IMR-90 (cell line): Measurements from ENCODE around the gene ERCC6. TPM values are rescaled to one million over a fixed set of nuclear protein-coding genes. Genes with fewer than 3 reads are reported as not detected.

Source experiments
- ATAC-seq: fragments of 200-7000 bp; cut with Tn5 transposase; 2 replicates; pipeline ENCODE4 v1.9.1; 2020; ENCODE audit warnings: low read depth, mild to moderate bottlenecking, moderate library complexity
- BruUV-seq: library from RNA; stranded (reverse); fragments of 400-500 nt; replicated peaks from 2 replicates; lab custom pipeline; 2021; lab: Mats Ljungman, UMichigan
- CTCF ChIA-PET: fragments of 300-600 bp; formaldehyde crosslinking; extraction: SDS; loops from one replicate; lab custom pipeline; 2021; ENCODE audit warnings: antibody characterized with exemption; lab: Yijun Ruan, JAX
- POLR2A ChIA-PET: fragments of 300-600 bp; sonication (Branson Sonifier 250); formaldehyde crosslinking; loops from one replicate; lab custom pipeline; 2022; ENCODE audit warnings: antibody characterized with exemption; ENCODE audit not compliant: unreplicated experiment; lab: Charles Lee
- DNase-seq: peaks from one replicate; pipeline ENCODE4 v3.0.0; 2013
- H2AFZ ChIP-seq: replicated peaks from 2 replicates; pipeline ENCODE3; 2013; ENCODE audit warnings: low read length, mild to moderate bottlenecking; ENCODE audit not compliant: poor library complexity
- H2AK5ac ChIP-seq: 2 replicates; pipeline ENCODE4 v1.6.1; 2013; ENCODE audit warnings: low read depth, low read length, inconsistent platforms
- H2AK9ac ChIP-seq: replicated peaks from 2 replicates; pipeline ENCODE3; 2013; ENCODE audit warnings: mild to moderate bottlenecking, low read depth, low read length, moderate library complexity; ENCODE audit not compliant: poor library complexity
- H2BK120ac ChIP-seq: 2 replicates; pipeline ENCODE4 v1.6.1; 2013; ENCODE audit warnings: low read depth, low read length, inconsistent platforms
- H2BK15ac ChIP-seq: 3 replicates; pipeline ENCODE4 v1.6.1; 2013; ENCODE audit warnings: low read depth, low read length, inconsistent platforms
- H2BK20ac ChIP-seq: 2 replicates; pipeline ENCODE4 v1.6.1; 2013; ENCODE audit warnings: low read depth, mild to moderate bottlenecking, inconsistent platforms, low read length, moderate library complexity
- H2BK5ac ChIP-seq: 2 replicates; pipeline ENCODE4 v1.6.1; 2013; ENCODE audit warnings: mild to moderate bottlenecking, low read depth, low read length, inconsistent platforms; ENCODE audit not compliant: poor library complexity, severe bottlenecking
- H3K14ac ChIP-seq: replicated peaks from 2 replicates; pipeline ENCODE4 v1.6.1; 2013; ENCODE audit warnings: low read depth, low read length, inconsistent platforms
- H3K18ac ChIP-seq: 2 replicates; pipeline ENCODE4 v1.6.1; 2013; ENCODE audit warnings: low read depth, low read length, control low read depth
- H3K23ac ChIP-seq: 2 replicates; pipeline ENCODE4 v1.6.1; 2013; ENCODE audit warnings: low read depth, low read length, inconsistent platforms
- H3K27ac ChIP-seq: 2 replicates; pipeline ENCODE4 v1.5.1; 2013; ENCODE audit warnings: mild to moderate bottlenecking, control low read depth, low read length; ENCODE audit not compliant: insufficient read depth
- H3K27me3 ChIP-seq: 2 replicates; pipeline ENCODE4 v1.6.1; 2013; ENCODE audit warnings: low read length; ENCODE audit not compliant: control insufficient read depth, insufficient read depth
- H3K36me3 ChIP-seq: 2 replicates; pipeline ENCODE4 v1.6.1; 2013; ENCODE audit warnings: low read length, mixed read lengths; ENCODE audit not compliant: control insufficient read depth, insufficient read depth
- H3K4ac ChIP-seq: 2 replicates; pipeline ENCODE4 v1.6.1; 2013; ENCODE audit warnings: low read depth, low read length, inconsistent platforms
- H3K4me1 ChIP-seq: 2 replicates; pipeline ENCODE4 v1.6.1; 2013; ENCODE audit warnings: low read length, mixed read lengths; ENCODE audit not compliant: control insufficient read depth, insufficient read depth
- H3K4me2 ChIP-seq: 2 replicates; pipeline ENCODE4 v1.6.1; 2013; ENCODE audit warnings: low read depth, mild to moderate bottlenecking, control low read depth, low read length, moderate library complexity
- H3K4me3 ChIP-seq: 2 replicates; pipeline ENCODE4 v1.5.1; 2013; ENCODE audit warnings: low read depth, mild to moderate bottlenecking, control low read depth, low read length, moderate library complexity; ENCODE audit not compliant: insufficient read depth
- H3K56ac ChIP-seq: 2 replicates; pipeline ENCODE4 v1.6.1; 2013; ENCODE audit warnings: low read length, inconsistent platforms; ENCODE audit not compliant: insufficient read depth; ENCODE audit errors: extremely low read depth
- H3K79me1 ChIP-seq, 2 experiments: 2 replicates each; pipeline ENCODE4 v1.6.1; 2013; ENCODE audit warnings: low read length in 2 of 2, inconsistent platforms in 1 of 2, low read depth in 1 of 2
- H3K9ac ChIP-seq: 2 replicates; pipeline ENCODE4 v1.6.1; 2013; ENCODE audit warnings: low read depth, low read length, control low read depth
- H3K9me1 ChIP-seq: 2 replicates; pipeline ENCODE4 v1.6.1; 2013; ENCODE audit warnings: low read length, inconsistent platforms; ENCODE audit not compliant: insufficient read depth
- H3K9me3 ChIP-seq: 2 replicates; pipeline ENCODE4 v1.6.1; 2013; ENCODE audit warnings: low read length; ENCODE audit not compliant: control insufficient read depth, insufficient read depth
- H4K20me1 ChIP-seq: 2 replicates; pipeline ENCODE4 v1.6.1; 2013; ENCODE audit warnings: low read length, inconsistent platforms; ENCODE audit not compliant: insufficient read depth
- H4K5ac ChIP-seq: 2 replicates; pipeline ENCODE4 v1.6.1; 2013; ENCODE audit warnings: mild to moderate bottlenecking, low read depth, low read length, control low read depth
- H4K8ac ChIP-seq, 2 experiments: 2 replicates each; pipeline ENCODE4 v1.6.1; 2013; ENCODE audit warnings: low read depth in 2 of 2, low read length in 2 of 2, control low read depth in 1 of 2, inconsistent platforms in 1 of 2
- H4K91ac ChIP-seq: 2 replicates; pipeline ENCODE4 v1.6.1; 2013; ENCODE audit warnings: low read depth, low read length, inconsistent platforms; ENCODE audit not compliant: insufficient read depth
- CEBPB ChIP-seq: IDR thresholded peaks from 2 replicates; pipeline ENCODE4 v1.6.1; 2012; ENCODE audit warnings: low read depth, low read length, improper control_type of control experiment
- CHD1 ChIP-seq: IDR thresholded peaks from 2 replicates; pipeline ENCODE4 v1.6.1; 2012; ENCODE audit warnings: low read depth, low read length, improper control_type of control experiment
- CTCF ChIP-seq: conservative IDR thresholded peaks from 2 replicates; pipeline ENCODE4 v1.5.1; 2012; ENCODE audit warnings: mild to moderate bottlenecking, low read depth, low read length, improper control_type of control experiment
- FOS ChIP-seq: fragments of 150-350 bp; IDR thresholded peaks from 2 replicates; pipeline ENCODE4 v1.6.1; 2016; ENCODE audit warnings: low read depth, low read length
- MAFK ChIP-seq: IDR thresholded peaks from 2 replicates; pipeline ENCODE4 v1.6.1; 2012; ENCODE audit warnings: low read depth, low read length, improper control_type of control experiment
- MAZ ChIP-seq: IDR thresholded peaks from 2 replicates; pipeline ENCODE4 v1.6.1; 2012; ENCODE audit warnings: low read depth, mild to moderate bottlenecking, low read length, improper control_type of control experiment, moderate library complexity, borderline replicate concordance
- MXI1 ChIP-seq: IDR thresholded peaks from 2 replicates; pipeline ENCODE4 v1.6.1; 2012; ENCODE audit warnings: low read depth, mild to moderate bottlenecking, low read length, moderate library complexity, borderline replicate concordance
- NFE2L2 ChIP-seq: fragments of 150-350 bp; IDR thresholded peaks from 2 replicates; pipeline ENCODE4 v1.6.1; 2016; ENCODE audit warnings: low read depth, mild to moderate bottlenecking, low read length
- RAD21 ChIP-seq: IDR thresholded peaks from 2 replicates; pipeline ENCODE4 v1.6.1; 2012; ENCODE audit warnings: low read length, improper control_type of control experiment
- RCOR1 ChIP-seq: IDR thresholded peaks from 2 replicates; pipeline ENCODE4 v1.6.1; 2012; ENCODE audit warnings: mild to moderate bottlenecking, low read length, improper control_type of control experiment; ENCODE audit not compliant: insufficient replicate concordance
- RFX5 ChIP-seq: IDR thresholded peaks from 2 replicates; pipeline ENCODE4 v1.8.0; 2012; ENCODE audit warnings: low read depth, mild to moderate bottlenecking, low read length, moderate library complexity
- SMC3 ChIP-seq: fragments of 150-350 bp; IDR thresholded peaks from 2 replicates; pipeline ENCODE4 v1.6.1; 2016; ENCODE audit warnings: low read depth, mild to moderate bottlenecking, antibody characterized with exemption, low read length, moderate library complexity
- USF2 ChIP-seq: fragments of 150-350 bp; IDR thresholded peaks from 2 replicates; pipeline ENCODE4 v1.6.1; 2017; ENCODE audit warnings: mild to moderate bottlenecking, antibody characterized with exemption, low read length, low read depth
- WGBS, 2 experiments: methylation state at CpG; one replicate each; pipeline versions ENCODE4 v1.1.5 to v1.1.7; 2013; ENCODE audit warnings: missing lambda C conversion rate in 2 of 2; ENCODE audit not compliant: insufficient read length in 1 of 2; ENCODE audit errors: extremely low coverage in 2 of 2; 5-methylcytosine and 5-hydroxymethylcytosine counted together
- dilution Hi-C: fragments of 300-500 bp; cut with HindIII; formaldehyde crosslinking; loops from one replicate; pipeline ENCODE4 v1.14.3; 2018; ENCODE audit warnings: low sequenced_read_pairs; ENCODE audit not compliant: unreplicated experiment
- in situ Hi-C: fragments of 300-500 bp; cut with MboI; formaldehyde crosslinking; loops from 3 replicates; pipeline ENCODE4 v1.14.3; 2019; ENCODE audit warnings: low sequenced_read_pairs, inconsistent platforms, mixed read lengths
- intact Hi-C: fragments of 100-400 bp; cut with micrococcal nuclease; formaldehyde crosslinking; loops from 2 replicates; pipeline ENCODE4 v1.10.0; 2022
- polyA plus RNA-seq, 3 experiments: library from polyadenylated mRNA; depleted of rRNA; stranded (reverse); fragments of >200 nt; gene quantifications; 2 replicates each; pipeline ENCODE4 v1.2.3, GENCODE V29; 2012; ENCODE audit warnings: low replicate concordance in 1 of 3
- total RNA-seq: library from RNA; depleted of rRNA; stranded (reverse); fragments of >200 nt; gene quantifications from 2 replicates; pipeline ENCODE4 v1.2.3, GENCODE V29; 2012

The ERCC6 gene
- total and polyA plus RNA-seq, 2 of the 4 experiments (the other 2 are of a cell fraction), result 7.3 to 14.9 TPM

- DNase-seq (no peak), ATAC-seq (no peak)
- Histone ChIP-seq H3K4me1 (no peaks in the 10 kb centered on the region), H3K4me3 (no peak overlapping the region), H3K79me1 (no peaks in the 10 kb centered on the region), H3K14ac (no peak overlapping the region), H3K27ac (no peak overlapping the region), H4K8ac (no peak overlapping the region; a peak in 1 of 4 replicates), H2BK120ac (no peak overlapping the region), H2AK9ac (no peak overlapping the region), H3K18ac (no peak overlapping the region), H2BK15ac (no peak overlapping the region), H3K23ac (no peak overlapping the region), H4K20me1 (no peaks in the 10 kb centered on the region), H2AK5ac (no peak overlapping the region), H3K9me1 (no peaks in the 10 kb centered on the region; the same call in 1 of the 2 replicates), H3K4me2 (peak overlapping the region; percentile 61; the same call in 1 of the 2 replicates), H2BK5ac (no peak overlapping the region), H3K56ac (no peak overlapping the region), H4K91ac (no peak overlapping the region), H3K36me3 (no peaks in the 10 kb centered on the region), H3K9ac (no peak overlapping the region), H3K27me3 (peaks cover 2% of the 10 kb centered on the region), H4K5ac (no peak overlapping the region), H3K4ac (no peak overlapping the region), H2AFZ (peak overlapping the region; percentile 68), H3K9me3 (peaks cover 5% of the 10 kb centered on the region), H2BK20ac (no peak overlapping the region)
- no peak for TF ChIP-seq CTCF
- TF ChIP-seq RCOR1, result no peak
- no peak for TF ChIP-seq FOS
- TF ChIP-seq NFE2L2, result no peak
- TF ChIP-seq MAZ, result no peak
- no peak for TF ChIP-seq SMC3
- no peak for TF ChIP-seq MAFK
- TF ChIP-seq RAD21, result no peak
- no peak for TF ChIP-seq USF2
- TF ChIP-seq CHD1, result no peak
- no peak for TF ChIP-seq CEBPB
- no peak for TF ChIP-seq MXI1
- TF ChIP-seq RFX5, result no peak
- CTCF ChIA-PET, result no interaction called here
- intact Hi-C loops, result no loop called here
- no TSS peak for BruUV-seq
- dilution Hi-C loops, result no loop called here
- in situ Hi-C loops, result no loop called here
- no CpG with 5 or more reads among the region's 9 CpGs for WGBS, 2 experiments
- POLR2A ChIA-PET, result no interaction called here
These were observed 33.7 kb upstream of the ERCC6 start for GRCh38 chr10:49572594-49573114.
